Ecto neural progenitor cell (in vitro differentiated cells): ENCODE results near the gene CHRM4.

Experiments
- DNase-seq: peaks from one replicate; pipeline ENCODE4 v3.0.0-alpha.2; 2018; ENCODE audit warnings: low spot score

Gene CHRM4

GRCh38 chr11:46402957-46403902, 11.7 kb upstream of the CHRM4 start:
- no peak for DNase-seq

GRCh38 chr11:46397526-46397925, 6.0 kb upstream of the CHRM4 start:
- no peak for DNase-seq

GRCh38 chr11:46393759-46394158, 2.2 kb upstream of the CHRM4 start:
- DNase-seq = no peak

- DNase-seq = no peak
These were observed 1.6 kb upstream of the CHRM4 start for GRCh38 chr11:46393231-46393616.

GRCh38 chr11:46392421-46393230, 1.1 kb upstream of the CHRM4 start:
- peak; percentile 94 for DNase-seq

GRCh38 chr11:46391186-46391577, 394 bp downstream of the CHRM4 start:
- no peak for DNase-seq

- peak; percentile 62 for DNase-seq
These were observed 1.0 kb downstream of the CHRM4 start for GRCh38 chr11:46390331-46391171.

GRCh38 chr11:46389450-46390330, 1.9 kb downstream of the CHRM4 start:
- peak; percentile 93 for DNase-seq

GRCh38 chr11:46388619-46389449, 2.7 kb downstream of the CHRM4 start:
- DNase-seq = no peak

GRCh38 chr11:46387919-46388618, 3.5 kb downstream of the CHRM4 start:
- DNase-seq = no peak

- DNase-seq = no peak
These were observed 4.1 kb downstream of the CHRM4 start for GRCh38 chr11:46387456-46387855.

GRCh38 chr11:46386674-46387073, 4.9 kb downstream of the CHRM4 start:
- DNase-seq = no peak

- no peak for DNase-seq
These were observed 5.5 kb downstream of the CHRM4 start for GRCh38 chr11:46386005-46386578.

GRCh38 chr11:46385169-46386004, 6.2 kb downstream of the CHRM4 start:
- no peak for DNase-seq

- DNase-seq = no peak
These were observed 7.4 kb downstream of the CHRM4 start for GRCh38 chr11:46383974-46384701.

GRCh38 chr11:46383404-46383758, 8.2 kb downstream of the CHRM4 start:
- DNase-seq = no peak

GRCh38 chr11:46382646-46383403, 8.8 kb downstream of the CHRM4 start:
- DNase-seq = peak; percentile 68
